CD4-positive, alpha-beta T cell treated with Interleukin-4 for 1 hour (primary cell): Measurements from ENCODE around the gene PLPP2.

Source experiments
- DNase-seq, 2 donors: peaks; one replicate each; pipeline ENCODE4 v3.0.0-alpha.2; 2020 to 2022

Gene PLPP2

DNA sequence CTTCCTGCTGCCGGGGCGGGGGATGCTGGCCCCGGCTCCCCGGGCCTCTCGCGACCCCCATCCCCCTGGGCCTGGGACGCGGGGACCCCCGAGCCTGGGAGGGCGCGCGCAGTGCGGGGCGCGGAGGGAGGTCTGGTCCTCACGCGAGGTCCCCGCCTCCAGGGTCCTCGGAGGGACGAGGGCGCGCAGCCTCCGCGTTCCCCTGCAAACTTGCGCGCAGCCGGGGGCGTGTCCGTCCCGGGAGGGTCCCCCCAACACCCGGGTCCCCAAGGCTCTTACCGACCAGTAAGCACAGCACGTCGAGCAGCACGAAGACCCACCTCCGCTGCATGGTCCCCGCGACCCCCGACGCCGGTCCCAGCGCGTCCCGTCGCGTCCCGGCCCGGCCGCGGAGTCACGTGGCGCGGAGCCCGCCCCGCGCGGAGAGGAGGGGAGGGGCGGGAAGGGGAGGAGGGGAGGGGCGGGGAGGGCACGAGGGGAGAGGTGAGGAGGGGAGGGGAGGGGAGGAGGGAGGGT, at the start of gene PLPP2:
Gene PLPP2 (minus strand): TSS at position 398 of the 516 bp plus-strand sequence. CDS start 67 bp downstream, at position 331.
- DNase-seq, result no peak

- no peak for DNase-seq
Measured at GRCh38 chr19:340620-341385, 49.6 kb upstream of the PLPP2 start.

DNA sequence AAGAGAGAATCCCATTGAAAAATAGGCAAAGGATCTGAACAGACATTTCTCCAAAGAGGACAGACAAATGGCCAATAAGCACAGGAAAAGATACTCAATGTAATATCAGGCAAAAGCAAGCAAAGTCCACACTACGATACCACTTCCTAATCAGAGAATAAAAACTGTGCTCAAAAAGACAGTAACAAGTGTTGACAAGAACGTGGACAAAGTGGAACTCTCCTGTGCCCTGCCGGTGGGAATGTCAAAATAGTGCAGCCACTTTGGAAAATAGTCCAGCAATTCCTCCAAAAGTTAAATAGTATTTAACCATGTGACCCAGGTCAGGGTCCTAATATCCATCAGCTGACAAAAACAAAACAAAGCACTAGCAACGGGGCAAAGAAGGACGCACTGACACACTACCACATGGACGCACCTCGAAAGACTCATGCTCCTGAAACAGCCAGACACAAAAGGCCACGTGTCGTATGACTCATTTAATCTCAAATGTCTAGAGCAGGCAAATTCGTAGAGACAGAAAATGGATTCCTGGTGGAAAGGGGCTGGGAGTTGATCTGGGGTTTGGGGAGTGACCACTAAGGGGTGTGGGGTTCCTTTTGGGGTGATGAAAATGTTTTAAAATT, 48.2 kb upstream of the PLPP2 start:
- no peak for DNase-seq

DNA sequence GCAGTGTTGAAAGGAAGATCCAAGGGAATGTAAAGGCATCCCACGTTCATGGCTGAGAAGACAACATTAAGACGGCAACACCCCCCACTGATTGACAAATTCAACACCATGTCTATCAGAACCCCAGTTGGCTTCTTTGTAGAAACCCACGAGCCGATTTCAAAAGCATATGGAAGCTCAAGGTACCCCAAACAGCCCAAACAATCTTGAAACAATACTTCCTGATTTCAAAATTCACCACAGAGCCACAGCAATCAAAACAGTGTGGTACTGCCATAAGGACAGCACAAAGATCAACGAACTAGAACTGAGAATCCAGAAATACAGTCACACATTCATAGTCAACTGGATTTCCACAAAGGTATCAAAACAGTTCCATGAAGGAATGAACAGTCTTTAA, 47.2 kb upstream of the PLPP2 start:
- no peak for DNase-seq

GRCh38 chr19:336067-336614, 44.9 kb upstream of the PLPP2 start:
- no peak for DNase-seq

- no peak for DNase-seq
Measured at GRCh38 chr19:335486-336066, 44.4 kb upstream of the PLPP2 start.

DNA sequence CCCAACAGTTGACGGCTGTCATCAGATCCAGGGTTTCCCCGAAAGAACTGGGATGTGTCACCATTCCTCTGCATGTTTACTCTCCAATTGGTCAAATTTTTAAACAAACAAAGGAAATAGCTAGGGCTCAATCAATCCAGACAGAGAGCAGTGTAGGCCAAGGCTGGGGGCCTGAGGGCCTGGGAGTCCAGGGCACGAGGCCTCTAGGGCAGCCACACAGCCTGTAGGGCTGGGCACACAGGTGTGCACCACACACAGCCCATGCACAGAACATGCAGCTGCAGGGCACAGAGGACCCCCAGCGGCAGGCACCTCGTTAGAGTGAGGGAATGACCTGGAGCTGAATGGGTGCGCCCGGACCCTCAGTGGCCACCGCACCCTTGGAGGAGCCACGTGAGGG, 43.9 kb upstream of the PLPP2 start:
- DNase-seq, result no peak

DNA sequence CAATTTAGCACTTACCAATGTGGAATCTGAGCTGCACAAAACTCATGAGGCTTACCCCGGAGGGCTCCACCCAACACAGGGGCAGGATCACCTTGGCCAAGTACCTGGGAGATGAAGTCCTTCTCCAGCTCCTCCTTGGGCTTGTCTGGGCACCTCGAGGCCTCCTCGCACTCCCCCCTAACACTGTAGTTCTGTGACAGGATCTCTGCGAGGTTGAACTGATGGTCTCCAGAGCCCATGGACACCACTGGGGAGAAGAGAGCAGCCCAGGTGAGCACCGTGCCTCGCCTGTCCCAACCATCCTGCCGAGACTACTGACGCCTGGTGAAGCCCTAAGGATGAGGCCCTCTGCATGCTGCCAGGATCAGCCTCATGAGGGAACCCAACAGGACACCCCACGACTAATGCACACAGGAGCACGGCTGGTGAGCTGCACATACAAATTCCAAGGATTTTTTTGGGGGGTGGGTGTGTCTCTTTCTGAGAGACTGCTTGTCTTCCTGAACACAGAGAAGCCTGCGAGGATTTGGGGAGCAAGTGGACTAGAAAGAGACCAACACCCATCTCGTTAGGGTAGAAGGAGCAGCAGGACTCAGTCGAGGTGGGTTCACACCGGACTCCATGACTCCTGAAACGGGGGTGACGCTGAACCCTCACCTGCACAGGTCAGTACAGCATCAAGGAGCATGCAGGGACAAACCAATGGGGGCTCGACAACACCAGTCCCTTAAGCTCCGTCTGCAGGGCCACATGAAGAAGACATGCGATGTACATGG, 43.3 kb upstream of the PLPP2 start:
- no peak for DNase-seq

- DNase-seq, result no peak
Measured at GRCh38 chr19:330503-330902, 39.3 kb upstream of the PLPP2 start.

GRCh38 chr19:329876-330275, 38.7 kb upstream of the PLPP2 start:
- no peak for DNase-seq

DNA sequence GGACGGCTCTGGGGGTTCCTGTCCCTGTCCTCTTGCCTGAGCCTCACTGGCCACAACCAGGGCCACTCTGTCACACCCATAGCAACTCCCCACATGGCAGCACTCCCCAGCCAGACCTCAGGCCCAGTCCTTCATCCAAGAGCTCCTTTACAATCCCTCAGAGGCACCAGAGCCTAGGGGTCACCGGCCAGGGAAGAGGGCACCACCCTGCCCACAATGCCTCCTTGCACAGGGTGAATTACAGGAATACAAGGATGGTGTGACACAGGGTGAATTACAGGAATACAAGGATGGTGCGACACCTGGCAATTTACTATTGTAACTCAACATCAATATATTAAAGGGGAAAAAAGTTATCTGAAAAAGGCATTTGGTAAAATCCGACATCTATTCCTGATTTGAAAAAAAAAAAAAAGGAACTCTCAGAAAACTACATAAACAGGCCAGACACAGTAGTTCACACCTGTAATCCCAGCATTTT, 36.9 kb upstream of the PLPP2 start:
- DNase-seq, result no peak

GRCh38 chr19:327291-328024, 36.3 kb upstream of the PLPP2 start:
- no peak for DNase-seq

- no peak for DNase-seq
Measured at GRCh38 chr19:326871-327270, 35.7 kb upstream of the PLPP2 start.

GRCh38 chr19:325937-326565, 34.8 kb upstream of the PLPP2 start:
- no peak for DNase-seq

GRCh38 chr19:325173-325936, 34.2 kb upstream of the PLPP2 start:
- no peak for DNase-seq

- DNase-seq, result no peak
Measured at GRCh38 chr19:324716-325115, 33.5 kb upstream of the PLPP2 start.

DNA sequence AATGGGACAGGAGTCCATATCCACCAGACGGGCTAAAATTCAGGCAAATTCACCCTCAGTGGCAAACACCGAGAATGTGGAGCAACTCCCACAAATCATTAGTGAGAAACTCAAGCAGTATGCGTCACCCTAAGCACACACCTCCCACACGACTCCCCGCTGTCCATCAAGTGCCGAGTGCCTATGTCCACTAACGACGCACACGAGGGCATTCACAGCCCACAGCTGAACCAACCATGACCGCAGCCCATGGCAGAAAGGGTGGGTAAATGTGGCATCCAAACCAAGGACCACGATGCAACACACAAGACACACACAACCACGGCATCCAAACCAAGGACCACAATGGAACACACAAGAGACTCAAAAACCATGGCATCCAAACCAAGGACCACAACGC, 31.4 kb upstream of the PLPP2 start:
- DNase-seq, result no peak

- DNase-seq, result no peak
Measured at GRCh38 chr19:318509-318774, 27.2 kb upstream of the PLPP2 start.

GRCh38 chr19:317710-318508, 26.7 kb upstream of the PLPP2 start:
- no peak for DNase-seq

GRCh38 chr19:315811-316210, 24.6 kb upstream of the PLPP2 start:
- no peak for DNase-seq
